Caco-2 (cell line): Measurements from ENCODE around the gene NFIX. TPM values are rescaled to one million over a fixed set of nuclear protein-coding genes. Genes with fewer than 3 reads are reported as not detected.

Source experiments
- BruUV-seq: library from RNA; stranded (reverse); fragments of 400-500 nt; replicated peaks from 2 replicates; lab custom pipeline; 2021; lab: Mats Ljungman, UMichigan
- CTCF ChIA-PET: fragments of 300-600 bp; sonication (Branson Sonifier 250); formaldehyde crosslinking; loops from one replicate; lab custom pipeline; 2022; ENCODE audit warnings: antibody characterized with exemption; lab: Charles Lee
- POLR2A ChIA-PET: fragments of 300-600 bp; sonication (Branson Sonifier 250); formaldehyde crosslinking; loops from one replicate; lab custom pipeline; 2022; ENCODE audit warnings: antibody characterized with exemption; lab: Charles Lee
- DNase-seq, 2 experiments: peaks; one replicate each; pipeline versions ENCODE4 v3.0.0 to v3.0.0-alpha.2; 2020 to 2022
- H3K27me3 ChIP-seq: replicated peaks from 2 replicates; pipeline ENCODE4 v1.6.0; 2011; ENCODE audit warnings: low read length; ENCODE audit not compliant: control insufficient read depth, insufficient read depth
- H3K36me3 ChIP-seq: 2 replicates; pipeline ENCODE4 v1.5.1; 2011; ENCODE audit warnings: low read length; ENCODE audit not compliant: control insufficient read depth, insufficient read depth
- H3K4me1 ChIP-seq: fragments of 250-450 bp; sonication (Bioruptor Pico); 2 replicates; pipeline ENCODE4 v1.5.1; 2020; ENCODE audit warnings: mild to moderate bottlenecking
- H3K4me3 ChIP-seq: 2 replicates; pipeline ENCODE4 v1.5.1; 2011; ENCODE audit warnings: low read depth, mild to moderate bottlenecking, control low read depth, low read length
- H3K9me3 ChIP-seq: fragments of 250-450 bp; sonication (Bioruptor Pico); 2 replicates; pipeline ENCODE4 v1.5.1; 2020; ENCODE audit warnings: mild to moderate bottlenecking, moderate library complexity
- H3K27ac Mint-ChIP-seq: one replicate; pipeline ENCODE4 v1.8.0; 2022; ENCODE audit warnings: mixed read lengths; ENCODE audit not compliant: unreplicated experiment
- H3K27me3 Mint-ChIP-seq: one replicate; pipeline ENCODE4 v1.8.0; 2022; ENCODE audit warnings: mixed read lengths; ENCODE audit not compliant: insufficient read depth, unreplicated experiment
- H3K36me3 Mint-ChIP-seq: one replicate; pipeline ENCODE4 v1.8.0; 2022; ENCODE audit warnings: mild to moderate bottlenecking, mixed read lengths; ENCODE audit not compliant: insufficient read depth, unreplicated experiment
- H3K4me1 Mint-ChIP-seq: one replicate; pipeline ENCODE4 v1.8.0; 2022; ENCODE audit warnings: low read depth, mixed read lengths; ENCODE audit not compliant: unreplicated experiment
- H3K4me3 Mint-ChIP-seq: one replicate; pipeline ENCODE4 v1.8.0; 2022; ENCODE audit warnings: mild to moderate bottlenecking, moderate library complexity, mixed read lengths; ENCODE audit not compliant: unreplicated experiment
- H3K9me3 Mint-ChIP-seq: one replicate; pipeline ENCODE4 v1.8.0; 2022; ENCODE audit warnings: mixed read lengths; ENCODE audit not compliant: unreplicated experiment
- intact Hi-C: fragments of 100-400 bp; cut with micrococcal nuclease; formaldehyde crosslinking; loops from one replicate; pipeline ENCODE4 v1.10.0; 2022; ENCODE audit not compliant: unreplicated experiment
- total RNA-seq: library from RNA; stranded (reverse); gene quantifications from 2 replicates; pipeline ENCODE4 v1.2.3, GENCODE V29; 2022
- TF ChIP-seq, protein P1 (sequence below), 2 experiments: fragments of 200-600 bp in 1 of 2; IDR thresholded peaks; 1 replicate in 1 of 2; 2 replicates in 1 of 2; pipeline versions ENCODE4 v1.5.1 to v1.8.0; 2011 to 2022; ENCODE audit warnings: antibody characterized with exemption in 1 of 2, control low read depth in 1 of 2, inconsistent platforms in 1 of 2, low read depth in 1 of 2, low read length in 1 of 2, mild to moderate bottlenecking in 1 of 2, moderate library complexity in 1 of 2; ENCODE audit not compliant: insufficient read depth in 1 of 2, severe bottlenecking in 1 of 2, unreplicated experiment in 1 of 2

Gene NFIX
- total RNA-seq, 1 experiment from 2014 or later: 0.82 TPM

DNA sequence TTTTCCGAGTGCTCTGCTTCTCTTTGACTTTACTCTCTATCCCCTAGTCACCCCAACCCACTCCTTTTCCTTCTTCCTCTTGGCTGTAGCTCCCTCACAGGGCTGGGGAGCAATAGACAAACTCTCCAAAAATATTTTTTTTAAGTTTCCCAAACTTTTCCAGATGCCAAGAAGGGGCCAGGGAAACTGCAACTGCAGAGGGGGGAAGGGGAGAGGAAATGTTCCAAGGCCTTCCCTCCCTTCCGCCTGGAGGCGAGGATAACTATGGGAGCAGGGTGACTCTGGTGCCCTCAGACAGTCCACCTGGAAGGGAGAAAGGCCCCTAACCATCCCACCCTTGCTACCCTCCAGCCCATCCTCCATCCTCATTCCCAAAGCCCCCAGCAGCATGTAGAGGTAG lies 58.0 kb downstream of the NFIX start:
- Mint-ChIP-seq H3K27ac (no peak overlapping the region), H3K4me1 (peaks cover 11% of the 10 kb centered on the region), H3K4me3 (no peak overlapping the region), H3K9me3 (no peaks in the 10 kb centered on the region), H3K36me3 (peaks cover 8% of the 10 kb centered on the region), H3K27me3 (peaks cover 28% of the 10 kb centered on the region)
- peaks cover 17% of the 10 kb centered on the region for H3K4me1 ChIP-seq
- CTCF ChIA-PET: interaction anchor here (1.0 to 2.4 kb wide), 2 partner anchors 19 to 88 kb away, joined by 4 to 17 read pairs; no protein-coding TSS in a partner anchor
- POLR2A ChIA-PET: no interaction called here
- no TSS peak for BruUV-seq
- H3K27me3 ChIP-seq: peaks cover 9% of the 10 kb centered on the region
- TF ChIP-seq, protein P1, sequence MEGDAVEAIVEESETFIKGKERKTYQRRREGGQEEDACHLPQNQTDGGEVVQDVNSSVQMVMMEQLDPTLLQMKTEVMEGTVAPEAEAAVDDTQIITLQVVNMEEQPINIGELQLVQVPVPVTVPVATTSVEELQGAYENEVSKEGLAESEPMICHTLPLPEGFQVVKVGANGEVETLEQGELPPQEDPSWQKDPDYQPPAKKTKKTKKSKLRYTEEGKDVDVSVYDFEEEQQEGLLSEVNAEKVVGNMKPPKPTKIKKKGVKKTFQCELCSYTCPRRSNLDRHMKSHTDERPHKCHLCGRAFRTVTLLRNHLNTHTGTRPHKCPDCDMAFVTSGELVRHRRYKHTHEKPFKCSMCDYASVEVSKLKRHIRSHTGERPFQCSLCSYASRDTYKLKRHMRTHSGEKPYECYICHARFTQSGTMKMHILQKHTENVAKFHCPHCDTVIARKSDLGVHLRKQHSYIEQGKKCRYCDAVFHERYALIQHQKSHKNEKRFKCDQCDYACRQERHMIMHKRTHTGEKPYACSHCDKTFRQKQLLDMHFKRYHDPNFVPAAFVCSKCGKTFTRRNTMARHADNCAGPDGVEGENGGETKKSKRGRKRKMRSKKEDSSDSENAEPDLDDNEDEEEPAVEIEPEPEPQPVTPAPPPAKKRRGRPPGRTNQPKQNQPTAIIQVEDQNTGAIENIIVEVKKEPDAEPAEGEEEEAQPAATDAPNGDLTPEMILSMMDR (IDR thresholded peaks at IDR 0.05; ENCODE audit: insufficient read depth in 1 of 2, low read depth in 1 of 2, low read length in 1 of 2, severe bottlenecking in 1 of 2, unreplicated experiment in 1 of 2): no peak
- no peaks in the 10 kb centered on the region for H3K9me3 ChIP-seq
- intact Hi-C loops: no loop called here
- no peak overlapping the region for H3K4me3 ChIP-seq
- DNase-seq: no peak
- H3K36me3 ChIP-seq: no peaks in the 10 kb centered on the region

DNA sequence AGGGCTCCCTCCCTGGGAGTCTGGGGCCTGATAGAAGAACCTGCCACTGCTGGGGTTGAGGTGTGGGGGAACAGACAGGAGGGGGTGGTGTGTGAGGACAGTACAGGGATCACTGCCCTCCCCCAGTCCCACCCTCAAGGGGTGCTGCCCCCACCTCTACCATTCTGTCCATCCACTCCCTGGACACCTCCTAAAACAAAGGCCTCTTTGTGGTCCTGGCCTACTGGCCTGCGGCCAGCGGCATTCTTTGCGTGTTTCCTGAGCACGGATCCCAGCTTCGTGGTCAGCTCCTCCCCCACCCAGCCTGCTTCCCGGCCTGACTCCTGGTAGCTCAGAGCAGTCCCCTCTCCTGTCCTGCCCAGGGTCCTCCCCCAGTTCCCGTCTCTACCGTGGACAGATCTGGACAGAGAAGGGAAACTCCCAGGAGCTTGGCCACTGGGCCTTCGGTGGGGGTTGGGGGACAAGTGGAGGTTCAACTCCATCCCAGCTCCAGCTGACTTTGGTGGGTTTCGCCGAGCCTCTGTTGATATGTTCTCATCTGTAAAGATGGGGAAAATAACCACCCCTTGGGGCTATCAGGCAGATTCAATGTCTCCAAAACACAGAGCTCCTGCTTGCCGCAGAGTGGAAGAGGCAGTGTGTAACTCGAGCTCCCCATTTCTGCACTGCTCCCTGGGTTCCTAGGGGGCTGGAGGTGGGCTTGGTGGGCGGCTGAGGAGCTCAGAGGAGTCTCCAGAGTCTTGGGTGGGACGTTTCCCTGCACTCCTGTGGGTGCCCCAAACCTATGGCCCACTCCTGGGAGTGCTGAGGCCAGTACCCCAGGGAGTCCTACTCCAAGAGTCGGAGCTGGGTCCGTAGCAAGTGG lies 58.7 kb downstream of the NFIX start:
- intact Hi-C loops: no loop called here
- no peak overlapping the region for H3K4me3 ChIP-seq

DNA sequence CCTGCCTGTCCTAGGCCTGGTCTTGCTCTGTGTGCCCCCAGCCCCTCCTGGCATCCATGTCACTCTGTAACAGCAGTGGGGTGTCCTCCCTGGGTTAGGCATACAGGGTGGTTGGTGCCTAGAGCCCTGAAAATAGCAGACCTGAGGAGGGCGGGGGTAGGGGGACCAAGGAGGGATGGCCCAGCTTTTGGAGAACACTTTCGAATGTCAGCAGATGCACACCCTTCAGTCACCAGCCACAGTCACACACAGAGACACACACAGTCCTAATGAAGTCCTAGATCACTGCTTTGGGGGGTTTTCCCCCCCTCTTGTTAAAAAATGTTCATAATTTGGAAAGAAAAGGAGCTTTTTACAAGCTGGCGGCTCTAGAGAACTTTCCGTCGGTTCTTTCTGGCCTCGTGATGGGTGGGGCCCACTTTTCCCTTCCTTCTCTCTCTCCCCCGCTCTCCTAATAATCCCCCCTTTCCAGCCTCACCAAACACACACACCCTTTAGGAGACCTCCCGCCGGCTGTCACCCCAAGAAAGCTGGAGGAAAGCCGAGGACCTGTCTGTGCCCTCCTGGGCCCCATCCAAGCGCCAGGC lies 59.4 kb downstream of the NFIX start:
- no TSS peak for BruUV-seq

More for the DNA sequence above, 58.7 kb downstream of the NFIX start:
- no TSS peak for BruUV-seq
- peaks cover 11% of the 10 kb centered on the region for H3K4me1 Mint-ChIP-seq
- POLR2A ChIA-PET: no interaction called here
- Histone ChIP-seq H3K27me3 (peaks cover 9% of the 10 kb centered on the region), H3K36me3 (no peaks in the 10 kb centered on the region), H3K4me1 (peaks cover 17% of the 10 kb centered on the region), H3K9me3 (no peaks in the 10 kb centered on the region)
- no peak overlapping the region for H3K4me3 Mint-ChIP-seq
- CTCF ChIA-PET: interaction anchor here (0.6 to 2.4 kb wide), 5 partner anchors 16 to 1082 kb away, joined by 3 to 17 read pairs (median 4); partner anchors contain the start of genes ASF1B and FARSA
- peaks cover 30% of the 10 kb centered on the region for H3K27me3 Mint-ChIP-seq
- TF ChIP-seq, protein P1 (IDR thresholded peaks at IDR 0.05; ENCODE audit: insufficient read depth in 1 of 2, low read depth in 1 of 2, low read length in 1 of 2, severe bottlenecking in 1 of 2, unreplicated experiment in 1 of 2): no peak
- no peaks in the 10 kb centered on the region for H3K9me3 Mint-ChIP-seq
- H3K36me3 Mint-ChIP-seq: peaks cover 8% of the 10 kb centered on the region
- peak; percentile 29 to 63 for DNase-seq
- H3K27ac Mint-ChIP-seq: no peak overlapping the region

More for the DNA sequence above, 59.4 kb downstream of the NFIX start:
- Mint-ChIP-seq H3K36me3 (peaks cover 8% of the 10 kb centered on the region), H3K4me1 (peaks cover 11% of the 10 kb centered on the region), H3K4me3 (no peak overlapping the region), H3K9me3 (no peaks in the 10 kb centered on the region), H3K27ac (no peak overlapping the region), H3K27me3 (peaks cover 28% of the 10 kb centered on the region)
- Histone ChIP-seq H3K9me3 (no peaks in the 10 kb centered on the region), H3K4me1 (peaks cover 17% of the 10 kb centered on the region), H3K36me3 (no peaks in the 10 kb centered on the region), H3K4me3 (no peak overlapping the region), H3K27me3 (peaks cover 9% of the 10 kb centered on the region)
- ChIA-PET POLR2A (interaction anchor here (0.7 kb wide), 1 partner anchor 24 kb away, joined by 5 read pairs; no protein-coding TSS in a partner anchor), CTCF (interaction anchor here (0.6 to 2.4 kb wide), 4 partner anchors 15 to 121 kb away, joined by 3 to 17 read pairs (median 3); partner anchors contain the start of gene FARSA)
- DNase-seq: no peak
- TF ChIP-seq, protein P1 (IDR thresholded peaks at IDR 0.05; ENCODE audit: insufficient read depth in 1 of 2, low read depth in 1 of 2, low read length in 1 of 2, severe bottlenecking in 1 of 2, unreplicated experiment in 1 of 2): no peak
- intact Hi-C loops: no loop called here
